IPS-18c (cell line): Measurements from ENCODE around the gene ARFGEF2.

Experiments
- H3K4me3 ChIP-seq: 2 replicates; pipeline ENCODE4 v1.7.0; 2013; ENCODE audit warnings: low read depth, mild to moderate bottlenecking, low read length, moderate library complexity; ENCODE audit not compliant: insufficient read depth
- H3K9me3 ChIP-seq: one replicate; pipeline ENCODE4 v1.6.1; 2013; ENCODE audit warnings: mild to moderate bottlenecking, low read length, moderate library complexity; ENCODE audit not compliant: control insufficient read depth, insufficient read depth

Gene ARFGEF2

DNA sequence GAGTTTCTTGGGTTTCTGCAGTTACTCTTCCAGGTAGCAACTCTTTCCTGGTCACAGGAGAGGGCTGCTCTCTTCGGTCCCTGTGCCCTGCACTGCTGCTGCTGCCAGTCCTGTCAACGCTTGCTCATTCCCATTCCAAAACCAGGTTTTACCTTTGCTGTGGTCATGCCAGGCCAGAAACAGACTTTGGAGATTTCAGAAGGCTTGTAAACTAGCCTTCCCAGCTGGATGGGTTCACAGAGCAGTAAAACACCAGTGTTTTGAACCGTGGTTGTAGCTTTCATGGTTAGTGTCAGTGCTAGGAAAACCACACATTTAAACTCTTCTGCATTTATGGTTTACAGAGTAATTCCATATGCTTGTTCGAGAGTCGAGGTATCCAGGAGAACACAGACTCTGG is 16.2 kb downstream of the ARFGEF2 start:
- Histone ChIP-seq H3K4me3 (no peak overlapping the region), H3K9me3 (no peaks in the 10 kb centered on the region)

DNA sequence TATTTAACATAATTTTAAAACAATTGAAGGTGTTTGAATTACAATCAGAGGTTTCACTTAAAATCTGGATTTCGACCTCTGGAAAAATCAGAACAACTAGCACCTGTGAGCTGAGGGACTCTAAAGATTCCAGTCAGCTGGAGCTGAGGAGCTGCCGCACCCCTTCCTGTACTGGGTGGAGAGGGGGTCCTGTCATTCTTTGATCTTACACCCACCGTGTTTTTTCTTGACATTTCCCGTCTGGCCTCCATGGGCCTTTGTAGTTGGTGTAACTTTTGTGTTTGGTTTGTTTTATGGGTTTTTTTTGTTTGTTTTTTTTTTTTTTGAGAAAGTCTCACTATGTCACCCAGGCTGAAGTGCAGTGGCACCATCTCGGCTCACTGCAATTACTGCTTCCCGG is 17.2 kb downstream of the ARFGEF2 start:
- H3K9me3 ChIP-seq = no peaks in the 10 kb centered on the region

DNA sequence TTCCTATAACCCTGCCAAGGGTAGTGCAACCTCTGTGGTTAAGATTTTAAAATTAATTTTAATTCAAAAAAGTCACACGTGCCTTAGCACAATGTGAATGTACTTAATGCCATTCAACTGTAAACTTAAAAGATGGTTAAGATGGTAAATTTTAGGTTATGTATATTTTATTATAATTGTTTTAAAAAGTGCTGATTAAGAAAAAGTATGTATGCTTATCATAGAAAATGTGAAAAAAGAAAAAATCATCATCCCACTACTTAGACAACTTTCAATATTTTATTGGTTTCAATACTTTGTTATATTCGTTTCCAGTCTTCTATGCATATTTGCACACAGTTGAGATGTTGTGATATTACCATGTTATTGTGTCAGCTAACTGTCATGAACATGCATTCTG is 18.7 kb downstream of the ARFGEF2 start:
- Histone ChIP-seq H3K4me3 (no peak overlapping the region), H3K9me3 (no peaks in the 10 kb centered on the region)

More for the DNA sequence above, 17.2 kb downstream of the ARFGEF2 start:
- H3K4me3 ChIP-seq = no peak overlapping the region

DNA sequence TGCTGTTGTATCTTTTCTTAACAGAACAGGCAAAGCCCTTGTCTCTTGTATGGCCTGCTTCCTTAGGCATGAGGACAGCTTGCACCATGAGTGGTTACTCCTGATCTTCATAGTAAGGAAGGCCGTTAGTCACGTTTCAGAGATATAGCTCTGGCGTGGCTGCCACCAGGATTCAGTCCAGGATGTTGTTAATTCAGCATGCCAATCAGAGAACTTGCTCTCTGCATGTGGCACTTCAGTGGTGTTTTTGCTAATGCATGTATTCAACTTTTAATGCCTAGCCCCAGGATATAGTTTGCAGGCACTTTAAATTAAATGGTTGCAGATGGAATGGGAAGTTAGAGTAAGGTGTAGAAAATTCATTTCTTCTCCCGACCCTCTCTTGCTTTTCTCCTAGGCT is 20.0 kb downstream of the ARFGEF2 start:
- no peaks in the 10 kb centered on the region for H3K9me3 ChIP-seq
- no peak overlapping the region for H3K4me3 ChIP-seq

DNA sequence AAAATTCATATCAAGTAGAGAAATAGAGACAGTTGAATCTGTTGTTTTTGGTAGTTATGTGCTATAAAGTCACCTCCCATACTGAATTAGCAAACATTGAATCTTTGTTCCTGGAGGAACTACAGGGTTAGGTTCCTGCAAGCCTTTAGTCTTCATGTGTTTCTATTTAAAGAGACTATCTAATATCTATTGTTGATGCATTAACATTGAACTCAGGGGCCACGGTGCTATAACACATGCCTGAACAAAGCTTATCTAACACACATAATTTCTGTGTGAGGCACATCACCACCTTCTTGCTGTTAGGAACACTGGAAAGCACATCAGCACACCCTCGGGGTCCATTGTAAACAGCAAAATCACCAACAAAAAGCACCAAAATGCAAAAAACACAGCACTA is 21.2 kb downstream of the ARFGEF2 start:
- H3K4me3 ChIP-seq = no peak overlapping the region
- no peaks in the 10 kb centered on the region for H3K9me3 ChIP-seq

DNA sequence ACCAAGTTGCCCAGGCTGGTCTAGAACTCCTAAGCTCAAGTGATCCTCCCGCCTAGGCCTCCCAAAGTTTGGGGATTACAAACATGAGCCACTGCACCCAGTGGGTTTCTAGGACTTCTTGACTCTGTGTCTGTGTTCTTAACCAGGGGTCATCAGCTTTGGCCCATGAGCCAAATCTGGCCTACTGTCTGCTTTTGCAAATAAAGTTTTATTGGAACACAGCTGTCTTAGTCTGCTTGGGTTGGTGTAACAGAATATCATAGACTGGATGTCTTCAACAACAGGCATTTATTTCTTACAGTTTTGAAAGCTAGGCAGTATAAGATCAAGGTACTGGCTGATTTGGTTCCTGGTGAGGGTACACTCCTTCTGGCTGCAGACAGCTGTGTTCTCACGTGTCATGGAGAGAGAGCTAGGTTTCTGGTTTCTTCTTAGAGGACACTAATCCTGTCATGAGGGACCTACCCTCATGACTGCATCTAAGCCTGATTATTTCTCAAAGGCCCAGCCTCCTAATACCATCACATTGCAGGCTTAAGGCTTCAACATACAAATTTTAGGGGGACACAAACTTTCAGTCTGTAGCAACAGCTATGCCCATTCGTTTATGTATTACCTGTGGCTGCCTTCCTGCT is 23.3 kb downstream of the ARFGEF2 start:
- Histone ChIP-seq H3K4me3 (no peak overlapping the region), H3K9me3 (no peaks in the 10 kb centered on the region)

DNA sequence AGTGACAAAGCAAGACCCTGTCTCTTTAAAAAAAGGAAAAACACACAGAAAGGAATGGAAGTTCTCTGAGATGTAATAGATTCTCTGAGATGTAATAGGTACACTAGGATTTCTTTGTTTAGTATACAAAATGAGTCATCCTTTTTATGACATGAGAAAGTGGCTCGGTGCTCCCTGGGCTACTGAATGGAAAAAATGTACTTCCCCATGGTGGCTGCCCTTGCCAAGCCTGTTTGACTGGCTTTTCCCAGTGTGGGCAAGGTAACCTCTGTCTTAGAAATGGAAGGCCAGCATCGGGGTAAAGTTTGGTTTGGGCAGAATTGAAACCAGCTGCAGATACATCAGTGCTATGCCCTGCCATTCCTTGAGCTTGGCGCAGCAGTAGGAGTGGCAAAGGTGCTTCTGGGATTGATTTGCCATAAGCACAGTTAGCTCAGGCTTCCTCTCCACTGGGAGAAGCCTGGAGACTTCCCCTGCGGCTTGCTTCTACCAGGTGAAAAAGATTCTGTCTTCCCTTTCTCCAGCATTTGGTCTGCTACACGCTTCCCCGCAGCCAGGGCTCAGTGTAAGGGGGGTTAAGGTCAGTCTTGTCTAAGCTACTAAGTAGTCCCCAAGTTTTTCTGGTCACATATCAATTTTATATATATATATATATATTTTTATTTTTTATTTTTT is 24.5 kb downstream of the ARFGEF2 start:
- H3K9me3 ChIP-seq = no peaks in the 10 kb centered on the region
- no peak overlapping the region for H3K4me3 ChIP-seq

DNA sequence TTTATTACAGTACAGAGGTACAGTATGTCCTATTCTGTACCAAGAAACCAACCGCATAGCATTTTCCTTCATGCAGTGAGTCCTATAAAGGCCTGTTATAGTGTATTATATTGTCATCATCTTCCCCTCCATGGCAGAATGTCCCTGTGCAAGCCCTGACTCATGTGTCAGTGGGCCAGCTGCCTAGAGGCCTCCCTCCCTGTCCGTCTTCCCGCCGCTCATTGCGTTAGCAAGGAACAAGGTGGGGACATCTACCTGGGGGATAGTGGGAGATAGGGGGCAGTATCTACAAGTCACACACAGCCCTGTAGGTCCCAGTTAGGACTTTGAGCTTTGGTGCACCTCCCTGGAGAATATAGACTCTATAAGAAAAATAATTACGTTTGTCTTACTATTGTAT is 27.1 kb downstream of the ARFGEF2 start:
- Histone ChIP-seq H3K9me3 (no peaks in the 10 kb centered on the region), H3K4me3 (no peak overlapping the region)

DNA sequence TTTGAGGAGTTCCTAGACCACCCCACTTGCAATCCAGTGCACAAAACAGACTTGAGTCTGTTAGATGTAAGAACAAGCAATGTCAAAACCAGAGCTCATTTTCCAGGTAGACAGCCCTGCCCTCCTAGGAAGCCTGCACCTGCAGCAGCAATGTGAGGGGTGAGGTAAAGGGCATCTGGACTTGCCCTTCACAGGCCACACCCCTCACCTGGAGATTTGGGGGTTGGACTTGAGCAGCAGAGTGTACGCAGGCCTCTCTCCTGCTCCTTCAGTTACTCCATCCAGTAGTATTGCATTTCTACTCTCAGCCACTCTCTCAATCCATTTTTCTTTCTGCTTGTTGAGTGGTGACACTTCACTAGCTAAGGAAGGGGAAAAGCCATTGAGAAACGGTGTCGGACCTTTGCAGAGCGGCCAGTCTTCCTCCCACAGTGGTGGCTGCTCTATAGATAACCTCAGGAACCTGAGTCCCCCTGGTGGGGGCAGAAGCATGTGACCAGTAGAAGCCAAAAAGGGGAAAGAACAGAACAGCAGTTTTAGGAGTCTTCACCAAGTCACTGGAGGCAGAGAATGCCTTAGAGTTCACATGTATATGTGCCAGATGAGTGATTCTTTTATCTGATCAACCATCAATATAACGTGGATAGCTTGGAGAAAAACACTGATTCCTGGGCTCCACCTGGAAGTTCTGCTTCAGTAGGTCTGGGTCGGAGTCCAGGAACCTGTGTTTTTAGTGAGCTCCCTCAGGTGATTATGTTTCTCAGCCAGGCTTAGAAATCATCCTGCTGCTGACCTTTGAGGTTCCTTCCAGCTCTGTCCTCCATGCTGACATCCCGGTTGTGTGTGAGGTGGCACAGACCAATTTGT is 28.0 kb downstream of the ARFGEF2 start:
- Histone ChIP-seq H3K4me3 (no peak overlapping the region), H3K9me3 (no peaks in the 10 kb centered on the region)

DNA sequence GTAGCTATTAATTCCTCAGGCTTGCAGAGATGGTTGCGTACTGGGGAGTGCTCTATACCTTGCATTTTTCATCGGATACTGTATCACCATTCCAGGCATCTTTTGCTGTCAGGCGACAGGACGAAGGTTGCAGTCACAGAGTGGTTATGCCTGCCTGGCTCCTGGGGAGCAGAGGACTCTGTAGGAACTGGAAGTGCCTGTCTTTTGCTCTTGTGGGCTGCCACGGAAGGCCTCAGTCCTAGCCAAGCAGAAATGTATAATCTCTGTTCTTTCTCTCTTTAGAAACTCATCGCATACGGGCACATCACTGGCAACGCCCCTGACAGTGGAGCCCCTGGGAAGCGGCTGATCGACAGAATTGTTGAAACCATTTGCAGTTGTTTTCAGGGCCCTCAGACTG is 29.5 kb downstream of the ARFGEF2 start:
- H3K4me3 ChIP-seq = no peak overlapping the region
- no peaks in the 10 kb centered on the region for H3K9me3 ChIP-seq

DNA sequence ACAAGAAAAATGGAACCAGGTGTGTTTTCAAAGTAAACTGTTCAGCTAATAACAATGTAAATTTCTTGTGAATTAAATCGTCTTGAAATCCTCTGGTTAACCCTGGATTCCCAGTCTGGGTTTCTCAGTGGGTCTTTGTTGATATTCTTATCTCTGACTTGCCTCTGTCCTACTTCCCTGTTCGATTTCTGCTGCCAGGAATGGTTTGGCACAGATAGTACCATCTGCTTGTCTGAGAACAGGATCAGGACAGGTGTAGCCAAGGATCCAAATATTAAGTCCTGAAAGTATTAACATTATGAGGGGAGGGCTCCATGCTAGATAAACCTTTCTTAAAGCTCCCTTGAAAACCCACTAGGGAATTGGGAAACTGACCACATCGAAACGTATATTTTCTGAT is 30.1 kb downstream of the ARFGEF2 start:
- no peaks in the 10 kb centered on the region for H3K9me3 ChIP-seq
- H3K4me3 ChIP-seq = no peak overlapping the region

DNA sequence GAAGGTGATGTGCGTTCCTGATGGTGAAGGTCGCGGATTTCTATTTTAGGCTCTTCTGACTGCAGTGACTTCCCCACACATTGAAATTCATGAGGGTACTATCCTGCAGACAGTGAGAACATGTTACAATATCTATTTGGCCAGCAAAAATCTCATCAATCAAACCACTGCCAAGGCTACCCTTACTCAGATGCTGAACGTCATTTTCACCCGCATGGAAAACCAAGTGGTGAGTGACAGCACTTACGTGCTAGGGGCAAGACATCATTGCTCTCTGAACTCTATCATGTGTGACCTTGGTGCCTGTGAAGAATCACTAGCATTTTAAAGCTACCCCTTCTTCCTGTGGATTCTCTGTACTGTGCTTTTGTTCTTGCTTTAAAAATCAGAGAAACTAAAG is 31.1 kb downstream of the ARFGEF2 start:
- H3K9me3 ChIP-seq = no peaks in the 10 kb centered on the region
- no peak overlapping the region for H3K4me3 ChIP-seq

DNA sequence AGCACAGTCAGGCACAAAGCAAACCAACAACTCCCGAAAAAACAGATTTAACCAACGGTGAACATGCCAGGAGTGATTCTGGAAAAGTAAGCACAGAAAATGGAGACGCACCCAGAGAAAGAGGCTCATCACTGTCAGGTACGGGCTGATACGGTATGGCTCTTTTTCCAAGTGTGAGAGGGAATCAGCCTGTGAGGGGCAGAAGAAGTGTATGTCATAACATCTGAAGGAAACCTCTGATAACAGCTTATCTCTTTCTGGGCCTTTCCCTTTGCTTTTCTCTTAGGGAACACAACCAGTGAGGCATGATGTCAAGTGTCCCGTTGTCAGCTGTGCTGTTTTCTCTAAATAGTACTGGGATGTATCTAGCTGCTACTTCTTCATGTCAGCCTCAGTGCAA is 32.1 kb downstream of the ARFGEF2 start:
- no peak overlapping the region for H3K4me3 ChIP-seq
- H3K9me3 ChIP-seq = no peaks in the 10 kb centered on the region

DNA sequence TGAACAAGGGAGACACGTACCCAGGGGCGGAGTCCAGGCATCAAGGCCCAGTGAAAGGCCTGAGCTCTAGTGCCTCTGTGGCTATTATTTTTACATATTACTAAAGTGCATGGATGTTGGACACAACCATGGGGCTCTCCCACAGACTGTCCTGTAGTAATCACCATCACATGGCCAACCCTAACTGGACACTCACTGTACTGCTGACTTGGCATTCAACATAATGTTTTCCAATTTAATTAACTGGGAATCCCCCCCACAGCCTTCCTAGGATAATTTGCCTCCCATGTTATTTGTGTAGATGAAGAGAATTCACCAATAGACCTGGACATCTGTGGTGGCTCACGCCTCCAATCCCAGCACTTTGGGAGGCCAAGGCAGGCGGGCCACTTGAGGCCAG is 34.5 kb downstream of the ARFGEF2 start:
- Histone ChIP-seq H3K9me3 (no peaks in the 10 kb centered on the region), H3K4me3 (no peak overlapping the region)

DNA sequence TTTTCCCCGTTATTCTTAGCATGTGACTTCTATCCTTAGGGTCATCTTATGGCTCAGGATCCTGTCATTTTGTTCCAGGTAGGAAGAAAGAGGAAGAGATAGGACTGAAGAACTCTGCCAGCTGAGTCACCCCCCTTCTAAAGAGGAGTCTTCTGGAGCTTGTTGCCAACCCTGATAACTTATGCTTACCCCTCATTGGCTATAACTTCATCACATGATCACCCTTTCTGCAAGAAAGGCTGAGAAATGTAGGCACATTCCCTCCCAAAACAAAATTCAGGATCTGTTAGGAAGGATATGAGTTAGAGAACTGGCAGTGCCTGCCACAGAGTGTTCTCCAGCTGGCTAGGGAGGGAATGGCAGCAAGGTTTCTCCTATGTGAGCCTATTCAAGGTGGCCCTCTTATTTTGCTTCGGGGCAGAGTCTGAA is 35.6 kb downstream of the ARFGEF2 start:
- Histone ChIP-seq H3K4me3 (no peak overlapping the region), H3K9me3 (no peaks in the 10 kb centered on the region)

DNA sequence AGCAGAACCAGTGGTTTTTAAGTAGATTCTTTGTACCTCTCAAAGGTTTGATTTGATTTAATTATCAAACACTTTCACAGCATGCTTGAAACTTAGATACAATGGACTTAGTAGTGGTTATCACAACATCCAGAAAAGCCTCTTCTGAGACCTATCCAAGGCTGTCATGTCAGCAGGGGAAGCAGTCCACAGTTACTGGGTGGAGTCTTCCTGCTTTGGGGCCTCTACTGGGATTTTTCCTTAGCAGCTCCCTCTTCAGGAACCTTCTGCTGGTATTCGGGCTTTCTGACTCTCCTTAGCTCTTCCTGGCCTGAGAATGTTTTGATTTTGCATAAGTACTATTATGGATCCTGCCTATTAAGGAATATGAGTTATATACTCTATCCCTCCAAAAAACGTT is 36.0 kb downstream of the ARFGEF2 start:
- no peak overlapping the region for H3K4me3 ChIP-seq

DNA sequence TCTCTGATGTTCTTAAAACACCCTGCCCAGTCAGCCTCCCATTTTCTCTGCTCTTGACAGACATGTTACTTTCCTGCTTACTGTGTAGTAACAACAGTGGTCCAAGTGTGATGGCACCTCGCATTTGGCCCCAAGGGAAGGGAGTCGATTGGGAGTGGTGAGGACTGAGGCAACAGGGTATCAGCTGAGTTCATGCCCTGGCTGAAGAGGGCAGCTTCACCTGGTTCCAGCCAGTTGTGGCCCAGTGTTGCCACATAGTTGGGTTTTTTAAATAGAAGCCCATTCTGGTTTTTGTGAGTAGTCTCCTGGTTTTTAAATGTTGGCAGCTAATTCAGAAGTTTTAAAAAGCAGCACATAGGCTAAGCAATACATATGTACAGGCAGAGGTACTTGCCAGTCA is 37.2 kb downstream of the ARFGEF2 start:
- no peaks in the 10 kb centered on the region for H3K9me3 ChIP-seq

More for the DNA sequence above, 36.0 kb downstream of the ARFGEF2 start:
- H3K9me3 ChIP-seq = no peaks in the 10 kb centered on the region

DNA sequence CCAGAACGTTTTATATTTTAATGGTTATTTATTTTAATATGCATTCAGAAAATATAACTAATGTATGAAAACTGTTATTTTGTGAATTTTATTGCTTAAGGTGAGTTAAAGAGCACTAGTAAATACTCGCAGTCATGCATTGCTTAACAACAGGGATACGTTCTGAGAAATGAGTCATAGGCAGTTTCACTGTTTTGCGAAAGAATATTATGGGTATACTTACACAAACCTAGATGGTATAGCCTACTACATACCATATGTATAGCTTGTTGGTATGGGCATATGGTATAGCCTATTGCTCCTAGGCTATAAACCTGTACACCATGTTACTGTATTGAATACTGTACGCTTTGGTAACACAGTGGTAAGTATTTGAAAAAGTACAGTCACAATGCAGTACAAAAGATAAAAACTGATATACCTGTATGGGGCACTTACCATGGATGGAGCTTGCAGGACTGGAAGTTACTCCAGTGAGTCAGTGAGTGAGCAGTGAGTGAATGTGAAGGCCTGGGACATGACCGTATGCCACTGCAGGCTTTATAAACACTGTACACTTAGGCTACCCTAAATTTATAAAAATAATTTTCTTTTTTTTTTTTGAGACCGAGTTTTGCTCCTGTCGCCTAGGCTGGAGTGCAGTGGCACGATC is 38.5 kb downstream of the ARFGEF2 start:
- Histone ChIP-seq H3K9me3 (no peaks in the 10 kb centered on the region), H3K4me3 (no peak overlapping the region)

More for the DNA sequence above, 37.2 kb downstream of the ARFGEF2 start:
- no peak overlapping the region for H3K4me3 ChIP-seq
